ENCODE results near the gene ANXA5. TPM values are rescaled to one million over a fixed set of nuclear protein-coding genes. Genes with fewer than 3 reads are reported as not detected.

Gene ANXA5
- total and polyA plus RNA-seq, 2 of the 4 experiments (the other 2 are of a cell fraction) = 780 to 1,448 TPM

DNA sequence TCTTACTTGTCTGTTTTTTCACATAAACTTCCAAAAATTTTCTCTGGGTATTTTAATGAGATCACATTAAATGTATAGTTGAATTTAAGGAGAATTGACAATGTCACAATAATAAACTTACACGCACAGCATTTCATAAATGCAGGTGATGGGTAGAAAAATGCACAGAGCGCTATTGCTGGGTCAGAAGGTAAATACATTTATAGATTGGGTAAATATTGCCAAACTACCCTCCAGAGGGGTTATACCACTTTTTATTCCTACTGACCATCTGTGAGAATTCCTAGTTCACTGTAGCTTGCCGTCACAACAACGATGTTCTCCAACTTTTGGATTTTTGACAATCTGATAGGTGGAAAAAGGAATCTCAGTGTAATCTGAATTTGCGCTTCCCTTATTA, 34.6 kb downstream of the ANXA5 start:
- dilution Hi-C loops (cut with HindIII; ENCODE audit: low sequenced_read_pairs, unreplicated experiment) = loop anchor here (10.0 kb wide), 1 partner anchor 153 kb away; no protein-coding TSS in a partner anchor
- in situ Hi-C loops (cut with MboI; ENCODE audit: low sequenced_read_pairs) = no loop called here
- no peak overlapping the region for H3K27ac ChIP-seq (ENCODE audit: insufficient read depth, low read length)
- no peak overlapping the region for H3K9ac ChIP-seq (ENCODE audit: low read depth, low read length)
- no peak overlapping the region for H2BK20ac ChIP-seq (ENCODE audit: low read depth, low read length)
- TF ChIP-seq BHLHE40 (IDR thresholded peaks at IDR 0.05; ENCODE audit: low read depth, low read length) (no peak), RCOR1 (IDR thresholded peaks at IDR 0.05; ENCODE audit: insufficient replicate concordance, low read length) (no peak), MAFK (IDR thresholded peaks at IDR 0.05; ENCODE audit: low read depth, low read length) (no peak), CHD1 (IDR thresholded peaks at IDR 0.05; ENCODE audit: low read depth, low read length) (no peak), CEBPB (IDR thresholded peaks at IDR 0.05; ENCODE audit: low read depth, low read length) (no peak), RFX5 (IDR thresholded peaks at IDR 0.05; ENCODE audit: low read depth, low read length) (no peak), RAD21 (IDR thresholded peaks at IDR 0.05; ENCODE audit: low read length) (no peak), POLR2A (IDR thresholded peaks at IDR 0.05; ENCODE audit: low read depth, low read length) (no peak), MAZ (IDR thresholded peaks at IDR 0.05; ENCODE audit: borderline replicate concordance, low read depth, low read length) (no peak), FOS (IDR thresholded peaks at IDR 0.05; ENCODE audit: low read depth, low read length) (no peak), MXI1 (IDR thresholded peaks at IDR 0.05; ENCODE audit: borderline replicate concordance, low read depth, low read length) (no peak), SMC3 (IDR thresholded peaks at IDR 0.05; ENCODE audit: low read depth, low read length) (no peak), NFE2L2 (IDR thresholded peaks at IDR 0.05; ENCODE audit: low read depth, low read length) (no peak)
- TF ChIP-seq, protein P1, sequence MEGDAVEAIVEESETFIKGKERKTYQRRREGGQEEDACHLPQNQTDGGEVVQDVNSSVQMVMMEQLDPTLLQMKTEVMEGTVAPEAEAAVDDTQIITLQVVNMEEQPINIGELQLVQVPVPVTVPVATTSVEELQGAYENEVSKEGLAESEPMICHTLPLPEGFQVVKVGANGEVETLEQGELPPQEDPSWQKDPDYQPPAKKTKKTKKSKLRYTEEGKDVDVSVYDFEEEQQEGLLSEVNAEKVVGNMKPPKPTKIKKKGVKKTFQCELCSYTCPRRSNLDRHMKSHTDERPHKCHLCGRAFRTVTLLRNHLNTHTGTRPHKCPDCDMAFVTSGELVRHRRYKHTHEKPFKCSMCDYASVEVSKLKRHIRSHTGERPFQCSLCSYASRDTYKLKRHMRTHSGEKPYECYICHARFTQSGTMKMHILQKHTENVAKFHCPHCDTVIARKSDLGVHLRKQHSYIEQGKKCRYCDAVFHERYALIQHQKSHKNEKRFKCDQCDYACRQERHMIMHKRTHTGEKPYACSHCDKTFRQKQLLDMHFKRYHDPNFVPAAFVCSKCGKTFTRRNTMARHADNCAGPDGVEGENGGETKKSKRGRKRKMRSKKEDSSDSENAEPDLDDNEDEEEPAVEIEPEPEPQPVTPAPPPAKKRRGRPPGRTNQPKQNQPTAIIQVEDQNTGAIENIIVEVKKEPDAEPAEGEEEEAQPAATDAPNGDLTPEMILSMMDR (conservative IDR thresholded peaks at IDR 0.05; ENCODE audit: low read depth, low read length) = no peak
- TF ChIP-seq, protein P2, sequence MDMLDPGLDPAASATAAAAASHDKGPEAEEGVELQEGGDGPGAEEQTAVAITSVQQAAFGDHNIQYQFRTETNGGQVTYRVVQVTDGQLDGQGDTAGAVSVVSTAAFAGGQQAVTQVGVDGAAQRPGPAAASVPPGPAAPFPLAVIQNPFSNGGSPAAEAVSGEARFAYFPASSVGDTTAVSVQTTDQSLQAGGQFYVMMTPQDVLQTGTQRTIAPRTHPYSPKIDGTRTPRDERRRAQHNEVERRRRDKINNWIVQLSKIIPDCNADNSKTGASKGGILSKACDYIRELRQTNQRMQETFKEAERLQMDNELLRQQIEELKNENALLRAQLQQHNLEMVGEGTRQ (IDR thresholded peaks at IDR 0.05; ENCODE audit: low read depth, low read length) = no peak
- TF ChIP-seq, protein P3, sequence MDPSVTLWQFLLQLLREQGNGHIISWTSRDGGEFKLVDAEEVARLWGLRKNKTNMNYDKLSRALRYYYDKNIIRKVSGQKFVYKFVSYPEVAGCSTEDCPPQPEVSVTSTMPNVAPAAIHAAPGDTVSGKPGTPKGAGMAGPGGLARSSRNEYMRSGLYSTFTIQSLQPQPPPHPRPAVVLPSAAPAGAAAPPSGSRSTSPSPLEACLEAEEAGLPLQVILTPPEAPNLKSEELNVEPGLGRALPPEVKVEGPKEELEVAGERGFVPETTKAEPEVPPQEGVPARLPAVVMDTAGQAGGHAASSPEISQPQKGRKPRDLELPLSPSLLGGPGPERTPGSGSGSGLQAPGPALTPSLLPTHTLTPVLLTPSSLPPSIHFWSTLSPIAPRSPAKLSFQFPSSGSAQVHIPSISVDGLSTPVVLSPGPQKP (IDR thresholded peaks at IDR 0.05; ENCODE audit: borderline replicate concordance, low read depth, low read length) = no peak
- H4K20me1 ChIP-seq (ENCODE audit: insufficient read depth, low read length) = no peaks in the 10 kb centered on the region
- no peak overlapping the region for H4K5ac ChIP-seq (ENCODE audit: low read depth, low read length)
- ATAC-seq (ENCODE audit: low read depth) (no peak), DNase-seq (no peak)
- H3K56ac ChIP-seq (ENCODE audit: extremely low read depth, insufficient read depth, low read length) = no peak overlapping the region
- H2BK15ac ChIP-seq (ENCODE audit: low read depth, low read length) = no peak overlapping the region
- no peak overlapping the region for H2AK5ac ChIP-seq (ENCODE audit: low read depth, low read length)
- H2AK9ac ChIP-seq (replicated peaks; ENCODE audit: low read depth, low read length, poor library complexity) = no peak overlapping the region
- no peak overlapping the region for H4K91ac ChIP-seq (ENCODE audit: insufficient read depth, low read depth, low read length)
- no peak overlapping the region for H3K14ac ChIP-seq (replicated peaks; ENCODE audit: low read depth, low read length)
- no peak overlapping the region for H2BK120ac ChIP-seq (ENCODE audit: low read depth, low read length)
- H3K36me3 ChIP-seq (ENCODE audit: control insufficient read depth, insufficient read depth, low read length) = peaks cover 18% of the 10 kb centered on the region
- ChIA-PET POLR2A (ENCODE audit: unreplicated experiment) (no interaction called here), CTCF (no interaction called here)
- no peak overlapping the region for H2AFZ ChIP-seq (replicated peaks; ENCODE audit: low read length, poor library complexity)
- no peaks in the 10 kb centered on the region for H3K27me3 ChIP-seq (ENCODE audit: control insufficient read depth, insufficient read depth, low read length)
- intact Hi-C loops (cut with micrococcal nuclease) = no loop called here
- no peak overlapping the region for H3K23ac ChIP-seq (ENCODE audit: low read depth, low read length)
- H3K4me3 ChIP-seq (ENCODE audit: insufficient read depth, low read depth, low read length) = no peak overlapping the region
- peaks cover 0 to 9% of the 10 kb centered on the region in 2 experiments; a peak in 2 of 4 replicates for H3K79me1 ChIP-seq (ENCODE audit: low read depth in 1 of 2, low read length in 2 of 2)
- H3K9me3 ChIP-seq (ENCODE audit: control insufficient read depth, insufficient read depth, low read length) = no peaks in the 10 kb centered on the region
- BruUV-seq (replicated peaks) = no TSS peak
- WGBS, 2 experiments (ENCODE audit: extremely low coverage in 2 of 2, insufficient read length in 1 of 2) = no CpG with 5 or more reads among the region's 5 CpGs
- H3K4me2 ChIP-seq (ENCODE audit: low read depth, low read length) = no peak overlapping the region
- peaks cover 3% of the 10 kb centered on the region; the same call in 1 of the 2 replicates for H3K9me1 ChIP-seq (ENCODE audit: insufficient read depth, low read length)
- H3K18ac ChIP-seq (ENCODE audit: low read depth, low read length) = no peak overlapping the region
- no peak overlapping the region for H3K4ac ChIP-seq (ENCODE audit: low read depth, low read length)
- H2BK5ac ChIP-seq (ENCODE audit: low read depth, low read length, poor library complexity, severe bottlenecking) = no peak overlapping the region
- H4K8ac ChIP-seq (ENCODE audit: low read depth in 2 of 2, low read length in 2 of 2) = no peak overlapping the region
- peaks cover 3% of the 10 kb centered on the region; the same call in 1 of the 2 replicates for H3K4me1 ChIP-seq (ENCODE audit: control insufficient read depth, insufficient read depth, low read length)
